ENCODE results near the gene UCHL5.
"Not testable (repeated sequence)": the region's sequence is repeated elsewhere in the genome, so short reads cannot be mapped to it uniquely, and the experiment has no call there.

Gene UCHL5

DNA sequence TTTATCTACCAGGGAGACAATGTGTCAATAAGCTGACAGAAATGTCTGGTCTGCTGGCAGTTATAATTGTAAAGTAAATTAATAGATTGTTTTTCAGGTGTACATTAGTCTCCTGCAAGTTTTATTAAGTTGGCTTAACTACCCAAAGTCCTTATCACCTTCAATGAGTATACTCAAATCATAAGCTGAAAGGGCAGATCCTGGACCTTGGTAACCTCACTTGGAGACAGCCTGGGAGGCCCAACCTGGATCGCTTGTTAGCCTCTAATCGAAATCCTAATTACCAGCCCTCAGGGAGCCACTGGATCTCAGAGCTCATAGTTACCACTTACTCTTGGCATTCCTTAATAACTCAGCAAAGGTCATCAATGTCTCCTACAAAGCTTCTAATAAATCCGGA is 49.7 kb downstream of the UCHL5 start:
- DNase-seq (ENCODE audit: low read depth) = no peak

DNA sequence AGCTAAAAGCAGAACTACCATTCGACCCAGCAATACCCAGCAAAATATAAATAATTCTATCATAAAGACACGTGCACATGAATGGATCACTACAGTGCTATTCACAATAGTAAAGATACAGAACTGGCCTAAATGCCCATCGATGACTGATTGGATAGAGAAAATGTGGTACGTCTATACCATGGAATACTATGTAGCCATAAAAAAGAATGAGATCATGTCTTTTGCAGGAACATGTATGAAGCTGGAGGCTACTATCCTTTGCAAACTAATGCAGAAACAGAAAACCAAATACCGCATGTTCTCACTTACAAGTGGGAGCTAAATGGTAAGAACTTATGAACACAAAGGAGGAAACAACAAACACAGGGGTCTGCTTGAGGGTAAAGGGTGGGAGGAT is 53.4 kb downstream of the UCHL5 start:
- DNase-seq (ENCODE audit: low read depth) = no peak

DNA sequence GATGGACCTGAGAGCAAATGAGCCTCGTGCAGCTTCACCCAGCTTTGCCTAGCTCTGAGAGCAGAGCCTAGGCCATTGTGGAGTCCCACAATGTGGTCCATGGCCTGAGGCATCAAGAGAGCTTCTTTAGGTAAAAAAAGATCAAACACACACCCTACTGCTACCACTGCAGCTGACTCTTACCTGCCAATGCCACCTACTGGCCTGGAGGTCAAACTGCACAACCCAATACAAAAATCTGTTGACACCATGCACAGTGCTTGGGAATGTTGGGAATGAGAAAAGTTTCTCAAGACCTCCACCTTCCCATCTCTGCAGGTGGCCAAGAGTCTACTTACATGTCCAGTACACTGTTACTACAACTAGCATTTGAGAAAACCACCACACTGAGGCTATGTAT is 60.6 kb downstream of the UCHL5 start:
- DNase-seq (ENCODE audit: low read depth) = no peak

DNA sequence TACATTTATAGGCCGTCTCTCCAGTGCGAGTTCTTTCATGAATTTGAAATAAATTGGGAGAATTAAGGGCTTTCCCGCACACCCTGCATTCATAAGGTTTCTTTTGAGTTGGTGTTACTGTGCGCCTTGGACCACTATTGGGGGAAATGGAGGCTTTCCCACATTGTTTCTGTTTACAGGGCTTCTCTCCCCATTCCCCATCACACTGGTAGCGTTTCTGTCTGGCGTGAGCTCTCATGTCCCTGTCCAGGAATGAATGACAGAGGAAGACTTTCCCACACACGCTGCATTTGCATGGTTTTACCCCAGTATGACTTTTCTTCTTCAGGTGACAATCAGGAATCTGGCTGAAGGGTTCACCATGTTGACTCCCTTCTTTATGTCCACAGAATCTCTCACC is 65.0 kb downstream of the UCHL5 start:
- DNase-seq (ENCODE audit: low read depth) = no peak

DNA sequence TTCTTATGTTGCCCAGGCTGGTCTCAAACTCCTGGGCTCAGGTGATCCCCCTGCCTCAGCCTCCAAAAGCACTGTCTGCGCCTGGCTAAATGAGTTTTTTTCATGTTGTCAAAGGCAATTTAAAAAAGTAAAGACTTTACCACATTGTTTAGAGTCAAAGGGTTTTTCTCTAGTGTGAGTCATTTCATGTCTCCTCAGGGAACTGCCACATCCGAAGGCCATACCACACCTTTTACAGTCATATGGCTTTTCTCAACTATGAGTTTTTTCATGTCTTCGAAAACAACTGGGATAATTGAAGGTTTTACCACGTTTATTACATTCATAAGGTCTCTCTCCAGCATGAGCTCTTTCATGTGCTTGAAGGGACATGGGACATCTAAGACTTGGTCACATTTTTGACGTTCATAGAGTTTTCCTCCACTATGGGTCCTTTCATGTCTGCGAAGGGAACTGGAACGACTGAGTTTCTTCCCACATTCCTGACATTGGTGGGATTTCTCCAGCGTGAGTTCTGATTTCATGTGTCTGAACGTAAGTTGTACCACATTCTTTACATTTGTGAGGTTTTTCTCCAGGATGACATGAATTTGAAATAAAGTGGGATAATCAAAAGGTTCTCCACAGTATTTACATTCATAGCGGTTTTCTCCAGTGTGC is 65.6 kb downstream of the UCHL5 start:
- no peak for DNase-seq (ENCODE audit: low read depth)

DNA sequence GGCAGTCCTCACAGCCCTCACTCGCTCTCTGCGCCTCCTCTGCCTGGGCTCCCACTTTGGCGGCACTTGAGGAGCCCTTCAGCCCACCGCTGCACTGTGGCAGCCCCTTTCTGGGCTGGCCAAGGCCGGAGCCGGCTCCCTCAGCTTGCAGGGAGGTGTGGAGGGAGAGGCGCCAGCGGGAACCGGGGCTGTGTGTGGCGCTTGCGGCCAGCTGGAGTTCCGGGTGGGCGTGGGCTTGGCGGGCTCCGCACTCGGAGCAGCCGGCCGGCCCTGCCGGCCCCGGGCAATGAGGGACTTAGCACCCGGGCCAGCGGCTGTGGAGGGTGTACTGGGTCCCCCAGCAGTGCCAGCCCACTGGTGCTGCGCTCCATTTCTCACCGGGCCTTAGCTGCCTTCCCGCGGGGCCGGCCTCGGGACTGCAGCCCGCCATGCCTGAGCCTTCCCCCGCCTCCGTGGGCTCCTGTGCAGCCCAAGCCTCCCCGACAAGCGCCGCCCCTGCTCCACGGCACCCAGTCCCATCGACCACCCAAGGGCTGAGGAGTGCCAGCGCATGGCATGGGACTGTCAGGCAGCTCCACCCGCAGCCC is 72.3 kb downstream of the UCHL5 start:
- DNase-seq (ENCODE audit: low read depth) = not testable (repeated sequence)

DNA sequence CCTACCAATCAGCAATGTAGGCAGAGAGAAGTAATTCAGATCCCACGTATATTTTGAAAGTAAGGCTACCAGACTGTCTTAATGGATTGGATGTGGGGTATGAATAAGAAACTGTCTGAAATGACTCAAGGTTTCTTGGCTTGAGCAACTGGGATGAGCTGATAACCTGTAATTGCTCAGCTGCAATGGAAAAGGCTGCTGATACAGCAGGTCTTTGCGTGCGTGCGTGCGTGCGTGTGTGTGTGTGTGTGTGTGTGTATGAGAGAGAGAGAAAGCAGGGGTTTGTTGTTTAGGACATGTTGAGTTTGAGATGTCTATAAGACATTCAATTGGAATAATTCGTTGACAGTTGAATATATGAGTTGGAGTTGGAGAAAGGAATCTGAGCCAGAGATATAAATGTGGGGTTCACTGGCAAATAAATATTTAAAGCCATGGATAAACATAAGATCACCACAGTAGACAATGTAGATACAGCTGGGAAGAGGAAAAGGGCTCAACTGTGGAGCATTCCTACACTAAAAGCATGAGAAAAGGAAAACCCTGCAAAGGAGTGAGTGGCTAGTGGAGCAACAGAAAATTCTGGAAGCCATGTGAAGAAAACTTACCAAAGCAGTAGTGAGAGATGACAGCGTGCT is 72.9 kb downstream of the UCHL5 start:
- no peak for DNase-seq (ENCODE audit: low read depth)

DNA sequence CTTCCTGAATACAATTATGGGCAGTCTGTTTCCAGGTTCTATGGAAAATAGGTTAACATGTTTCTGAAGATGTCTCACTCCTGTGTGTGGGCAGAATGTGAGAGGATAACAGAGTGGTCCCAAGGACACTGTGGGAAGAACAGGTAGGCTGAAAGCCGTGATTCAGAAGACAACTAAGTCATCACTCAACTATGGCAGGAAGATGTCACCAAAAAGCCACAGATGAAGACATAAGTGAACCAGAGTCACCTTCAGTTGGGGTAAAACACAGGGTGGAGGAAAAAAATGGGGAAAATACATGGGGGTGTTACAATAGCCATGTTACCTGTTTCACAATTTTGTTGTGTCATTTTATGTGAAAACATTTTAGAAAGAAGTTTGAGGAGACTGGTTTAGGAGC is 75.1 kb downstream of the UCHL5 start:
- no peak for DNase-seq (ENCODE audit: low read depth)

DNA sequence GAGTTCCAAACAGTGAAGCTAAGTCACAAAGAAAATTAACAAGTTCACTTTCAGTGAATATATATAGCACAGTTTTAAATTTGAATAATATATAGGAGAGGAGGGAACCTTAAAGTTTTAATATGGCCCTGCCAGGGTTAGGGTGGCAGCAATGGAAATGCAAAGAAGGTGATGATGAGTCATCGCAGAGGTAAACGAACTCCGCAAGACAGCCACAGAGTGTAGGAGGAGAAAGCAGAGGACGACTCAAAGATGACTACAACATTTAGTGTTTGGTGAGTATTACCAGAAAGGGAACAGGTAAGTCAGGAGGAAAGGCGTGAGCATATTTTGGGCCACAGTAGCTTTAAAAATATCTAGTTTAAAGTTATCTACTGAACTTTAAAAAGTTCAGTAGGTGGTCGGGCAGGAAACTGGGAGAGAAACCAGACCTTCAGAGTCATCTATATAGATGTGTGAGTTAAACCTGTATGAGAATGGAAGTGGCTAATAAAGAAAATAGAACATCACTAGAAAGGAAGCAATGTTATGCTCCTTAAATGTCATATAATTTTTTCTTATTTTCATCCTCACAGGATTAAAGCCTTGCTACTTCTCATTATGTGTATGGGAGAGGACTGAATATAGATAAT is 75.7 kb downstream of the UCHL5 start:
- peak; percentile 15 for DNase-seq (ENCODE audit: low read depth)

DNA sequence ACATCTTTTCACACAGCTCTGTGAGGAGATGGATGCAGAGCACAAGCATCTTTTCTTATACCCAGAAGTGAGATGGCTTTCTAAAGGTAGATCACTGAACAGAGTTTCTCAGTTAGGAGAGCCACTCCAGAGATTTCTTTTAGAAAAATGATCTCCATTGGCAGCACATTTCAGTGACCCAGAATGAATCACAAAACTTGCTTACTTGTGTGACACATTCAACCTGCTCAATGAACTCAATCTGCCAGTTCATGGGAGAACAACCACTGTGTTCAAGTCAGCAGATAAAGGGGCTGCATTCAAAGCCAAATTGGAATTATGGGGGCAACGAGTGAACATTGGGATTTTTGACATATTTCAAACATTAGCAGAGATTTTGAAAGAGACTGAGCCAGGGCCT is 78.3 kb downstream of the UCHL5 start:
- no peak for DNase-seq (ENCODE audit: low read depth)

DNA sequence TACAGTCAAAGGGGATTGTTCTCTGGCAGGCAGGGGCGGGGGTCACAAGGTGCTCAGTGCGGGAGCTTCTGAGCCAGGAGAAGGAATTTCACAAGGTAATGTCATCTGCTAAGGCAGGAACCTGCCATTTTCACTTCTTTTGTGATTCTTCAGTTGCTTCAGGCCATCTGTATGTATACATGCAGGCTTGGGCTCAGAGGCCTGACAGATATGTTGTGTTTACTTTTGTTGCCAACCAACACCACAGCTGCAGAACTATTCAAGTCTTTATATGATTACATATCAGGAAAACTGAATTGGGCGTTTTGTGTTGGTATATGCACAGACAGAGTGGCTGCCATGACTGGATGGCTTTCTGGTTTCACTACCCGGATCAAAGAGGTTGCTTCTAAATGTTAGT is 78.8 kb downstream of the UCHL5 start:
- not testable (repeated sequence) for DNase-seq (ENCODE audit: low read depth)

DNA sequence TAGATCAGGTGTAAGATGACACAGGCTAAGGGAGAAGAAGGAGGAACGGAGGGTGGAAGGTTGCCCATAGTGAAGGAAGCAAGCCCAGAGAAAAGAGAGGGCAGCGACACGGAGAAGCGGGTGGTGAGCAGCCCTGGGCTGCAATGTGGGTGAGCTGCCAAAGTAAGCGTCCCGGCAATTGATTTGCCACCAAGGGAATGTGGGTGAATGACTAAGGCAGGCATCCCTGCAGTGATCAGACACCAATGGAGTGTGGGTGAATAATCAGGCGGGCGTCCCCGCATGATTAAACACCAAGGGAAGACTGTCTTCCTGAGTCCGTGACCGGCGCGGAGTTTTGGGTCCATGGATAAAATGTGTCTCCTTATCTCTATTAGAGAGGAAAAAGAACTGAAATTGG is 79.6 kb downstream of the UCHL5 start:
- no peak for DNase-seq (ENCODE audit: low read depth)

DNA sequence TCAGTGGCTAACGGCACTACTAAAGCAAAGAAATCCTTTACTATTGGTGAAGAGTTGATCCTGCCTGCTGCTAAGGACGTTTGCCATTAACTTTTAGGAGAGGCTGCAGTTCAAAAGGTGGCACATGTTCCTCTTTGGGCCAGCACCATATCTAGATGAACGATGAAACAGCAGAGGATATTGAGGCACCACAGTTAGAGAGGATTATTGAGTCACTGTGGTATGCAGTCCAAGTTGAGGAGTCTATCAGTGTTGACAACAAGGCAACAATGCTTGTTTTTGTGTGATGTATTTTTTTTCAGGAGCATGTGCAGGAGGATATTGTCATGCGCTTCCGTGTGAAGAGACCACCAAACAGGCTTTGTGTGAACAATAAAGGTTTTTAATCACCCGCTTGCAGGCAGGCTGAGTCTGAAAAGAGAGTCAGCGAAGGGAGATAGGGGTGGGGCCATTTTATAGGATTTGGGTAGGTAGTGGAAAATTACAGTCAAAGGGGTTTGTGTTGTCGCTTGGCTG is 80.9 kb downstream of the UCHL5 start:
- no peak for DNase-seq (ENCODE audit: low read depth)

DNA sequence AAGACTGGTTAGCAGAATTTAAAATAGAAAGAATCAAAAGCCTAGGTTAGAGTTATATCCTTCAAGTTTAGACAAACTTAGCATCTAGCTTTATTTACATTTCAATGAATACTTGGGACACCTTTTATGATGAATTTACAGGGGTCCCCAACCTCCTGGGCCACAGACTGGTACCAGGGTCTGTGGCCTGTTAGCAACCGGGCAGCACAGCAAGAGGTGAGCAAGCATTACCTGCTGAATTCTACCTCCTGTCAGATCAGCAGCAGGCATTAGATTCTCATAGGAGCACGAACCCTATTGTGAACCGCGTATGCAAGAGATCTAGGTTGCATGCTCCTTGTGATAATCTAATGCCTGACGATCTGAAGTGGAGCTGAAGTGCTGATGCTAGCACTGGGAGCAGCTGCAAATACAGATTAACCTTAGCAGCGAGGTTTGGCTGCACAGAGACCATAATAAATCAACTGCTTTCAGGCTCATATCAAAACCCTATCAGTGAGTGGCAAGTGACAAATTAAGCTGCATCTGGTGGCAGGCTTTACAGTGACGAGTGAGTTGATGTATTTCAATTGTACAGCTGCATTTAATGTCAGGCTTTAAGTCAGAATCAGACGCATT is 82.0 kb downstream of the UCHL5 start:
- no peak for DNase-seq (ENCODE audit: low read depth)

DNA sequence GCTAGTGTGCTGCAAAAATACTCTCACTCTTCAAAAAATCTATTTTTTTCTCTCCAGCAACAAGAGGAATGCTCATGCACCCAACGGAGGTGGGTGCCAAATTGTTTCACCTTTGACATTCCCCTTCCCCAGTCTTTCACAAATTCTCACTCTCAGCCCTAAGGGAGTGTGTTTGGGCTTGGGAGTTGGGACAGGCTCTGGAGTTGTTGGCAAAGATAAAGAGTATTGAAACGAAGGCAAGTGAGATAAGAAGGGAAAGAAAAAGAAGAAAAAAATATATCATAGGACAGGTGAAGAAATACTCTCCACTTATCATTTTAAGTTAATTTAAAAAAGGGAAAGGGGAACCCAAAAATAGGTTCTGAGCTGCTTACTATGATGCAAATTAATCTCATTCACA is 82.6 kb downstream of the UCHL5 start:
- no peak for DNase-seq (ENCODE audit: low read depth)

DNA sequence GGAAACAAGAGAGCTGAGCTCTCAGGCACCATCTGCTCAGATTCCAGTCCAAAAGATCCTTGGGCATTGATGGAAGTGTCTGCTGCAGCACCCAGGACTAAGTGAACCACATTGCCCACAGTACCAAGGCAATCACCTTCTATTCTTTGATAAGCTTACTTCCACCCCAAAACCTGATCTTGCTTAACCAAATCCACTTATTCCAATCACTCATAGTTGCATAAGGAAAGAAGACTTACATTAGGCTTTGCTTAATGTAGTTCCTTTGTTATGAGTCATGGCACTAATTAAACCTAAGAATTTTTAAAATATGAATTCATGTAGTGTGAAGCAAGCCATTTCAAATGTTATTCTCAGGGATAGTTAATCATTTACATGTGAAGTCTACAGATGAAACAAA is 84.5 kb downstream of the UCHL5 start:
- DNase-seq (ENCODE audit: low read depth) = no peak

DNA sequence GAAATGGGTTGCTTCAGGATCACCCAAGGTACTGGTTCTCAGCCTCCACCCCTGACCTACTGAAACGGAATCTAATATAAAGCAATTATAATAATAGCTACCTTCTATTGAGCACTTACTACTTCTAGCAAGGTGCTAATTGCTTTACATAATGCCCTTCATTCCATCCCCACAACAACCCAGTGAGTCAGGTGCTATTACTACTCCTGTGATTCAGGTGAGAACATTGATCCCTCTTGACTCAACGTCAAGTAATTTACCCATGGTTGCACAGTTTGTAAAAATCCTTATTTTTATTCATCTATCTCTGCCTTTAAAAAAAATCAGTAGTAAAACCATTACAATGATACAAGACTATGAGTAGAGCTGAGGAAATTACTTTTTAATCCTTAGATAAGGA is 85.2 kb downstream of the UCHL5 start:
- DNase-seq (ENCODE audit: low read depth) = no peak

DNA sequence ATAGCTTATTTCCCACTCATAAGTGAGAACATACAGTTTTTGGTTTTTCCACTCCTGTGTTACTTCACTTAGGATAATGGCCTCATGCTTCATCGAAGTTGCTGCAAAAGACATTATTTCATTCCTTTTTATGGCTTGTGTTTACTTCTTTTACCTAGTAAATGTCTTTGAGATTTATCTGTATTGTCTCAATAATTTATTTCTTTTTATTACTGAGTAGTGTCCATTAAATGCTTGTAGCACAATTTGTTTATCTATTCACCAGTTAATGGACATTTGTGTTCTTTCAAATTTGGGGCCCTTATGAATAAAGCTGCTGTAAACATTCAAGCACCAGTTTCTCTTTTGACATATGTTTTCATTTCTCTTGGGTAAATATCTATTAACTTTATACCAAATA is 86.0 kb downstream of the UCHL5 start:
- no peak for DNase-seq (ENCODE audit: low read depth)

DNA sequence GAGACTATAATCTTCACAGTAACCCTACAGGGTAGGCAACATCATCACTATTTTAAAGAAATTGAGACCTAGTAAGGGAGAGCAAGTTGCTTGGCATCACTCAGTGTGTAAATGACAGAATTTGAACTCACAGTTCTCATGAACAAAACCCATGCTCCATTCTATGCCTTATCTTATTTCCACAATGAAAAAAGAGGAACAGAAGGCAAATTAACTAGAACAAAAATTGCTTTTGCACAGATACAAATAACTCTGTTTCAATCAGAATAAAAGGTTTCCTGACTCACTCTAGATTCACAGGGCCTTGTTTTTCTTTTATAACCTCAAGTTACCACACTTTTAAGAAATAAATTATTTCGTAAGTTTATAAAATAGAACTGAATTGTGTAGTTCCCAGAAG is 90.1 kb downstream of the UCHL5 start:
- DNase-seq (ENCODE audit: low read depth) = no peak

DNA sequence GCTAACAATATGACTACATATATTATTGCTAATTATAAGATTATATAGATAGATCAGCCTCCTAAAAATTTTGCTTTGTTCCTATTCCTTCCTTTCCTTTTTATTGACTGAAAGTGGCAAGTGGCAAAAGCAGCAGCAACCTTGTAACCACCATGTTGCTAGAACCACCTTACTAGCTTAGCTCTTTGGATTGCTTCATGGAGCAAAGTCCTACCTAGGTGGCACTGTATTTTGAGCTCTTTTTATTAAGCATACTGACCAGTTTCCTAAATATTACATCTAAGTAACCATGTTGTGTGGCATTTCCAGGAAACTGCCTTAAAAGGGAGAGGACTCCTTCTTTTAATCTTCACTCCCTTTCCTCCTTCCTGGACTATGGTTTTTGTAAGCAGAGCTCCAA is 90.8 kb downstream of the UCHL5 start:
- DNase-seq (ENCODE audit: low read depth) = no peak

DNA sequence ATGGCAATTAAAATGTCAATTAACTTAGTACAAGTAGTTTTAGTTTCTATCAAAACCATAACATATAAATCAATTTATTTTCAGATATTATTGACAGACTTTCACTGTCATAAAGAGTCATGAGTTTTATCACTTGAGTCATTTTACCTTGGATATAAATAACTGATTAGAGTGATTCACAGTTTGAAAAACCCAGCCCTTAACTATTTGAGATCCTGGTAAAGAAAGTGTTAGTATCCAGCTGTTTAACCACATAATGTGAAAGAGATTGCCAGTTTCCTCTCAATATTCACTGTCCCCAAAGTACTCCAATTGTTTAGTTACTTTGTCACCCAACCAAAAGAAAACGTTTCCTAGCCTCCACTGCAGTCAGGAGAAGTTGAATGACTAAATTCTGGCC is 91.3 kb downstream of the UCHL5 start:
- DNase-seq (ENCODE audit: low read depth) = no peak

DNA sequence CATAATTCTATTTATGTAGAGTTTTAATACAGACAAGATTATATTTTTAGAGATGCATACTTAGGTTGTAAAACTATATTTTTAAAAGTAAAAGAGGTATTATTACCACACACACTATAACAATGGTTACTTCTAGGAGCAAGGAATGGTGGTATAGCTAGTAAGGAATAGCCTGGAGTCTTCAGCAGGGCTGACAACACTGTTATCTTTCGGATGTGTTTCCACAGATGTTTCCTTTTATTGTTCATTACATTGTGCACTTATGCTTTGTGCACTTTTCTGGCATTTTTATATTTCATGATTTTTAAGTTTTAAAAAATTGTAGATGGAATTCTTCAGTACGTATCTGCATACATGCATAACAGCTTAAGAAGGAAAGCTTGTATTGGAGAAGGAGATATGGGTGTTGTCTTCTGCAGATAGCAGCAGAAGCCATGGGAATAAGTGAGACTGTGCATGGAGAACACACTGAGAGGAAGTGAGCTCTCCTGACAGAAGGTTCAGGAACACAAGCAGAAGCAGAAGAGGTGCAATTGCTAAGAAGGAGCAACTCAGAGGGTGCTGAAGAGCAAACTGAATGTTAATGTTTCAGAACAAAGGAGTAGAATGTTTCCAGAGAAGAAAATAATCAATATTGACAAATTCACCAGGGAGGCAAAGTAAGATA is 91.8 kb downstream of the UCHL5 start:
- DNase-seq (ENCODE audit: low read depth) = no peak
